CD4-positive, alpha-beta T cell treated with Interleukin-12 subunit alpha and Interleukin-12 subunit beta, for 1 hour (primary cell): ENCODE data around the gene HYAL2.
A peak's percentile ranks its signal among the peaks of the same experiment; 100 is the strongest.

Source experiments
- DNase-seq: peaks from one replicate; pipeline ENCODE4 v3.0.0-alpha.2; 2020

HYAL2 gene

DNA sequence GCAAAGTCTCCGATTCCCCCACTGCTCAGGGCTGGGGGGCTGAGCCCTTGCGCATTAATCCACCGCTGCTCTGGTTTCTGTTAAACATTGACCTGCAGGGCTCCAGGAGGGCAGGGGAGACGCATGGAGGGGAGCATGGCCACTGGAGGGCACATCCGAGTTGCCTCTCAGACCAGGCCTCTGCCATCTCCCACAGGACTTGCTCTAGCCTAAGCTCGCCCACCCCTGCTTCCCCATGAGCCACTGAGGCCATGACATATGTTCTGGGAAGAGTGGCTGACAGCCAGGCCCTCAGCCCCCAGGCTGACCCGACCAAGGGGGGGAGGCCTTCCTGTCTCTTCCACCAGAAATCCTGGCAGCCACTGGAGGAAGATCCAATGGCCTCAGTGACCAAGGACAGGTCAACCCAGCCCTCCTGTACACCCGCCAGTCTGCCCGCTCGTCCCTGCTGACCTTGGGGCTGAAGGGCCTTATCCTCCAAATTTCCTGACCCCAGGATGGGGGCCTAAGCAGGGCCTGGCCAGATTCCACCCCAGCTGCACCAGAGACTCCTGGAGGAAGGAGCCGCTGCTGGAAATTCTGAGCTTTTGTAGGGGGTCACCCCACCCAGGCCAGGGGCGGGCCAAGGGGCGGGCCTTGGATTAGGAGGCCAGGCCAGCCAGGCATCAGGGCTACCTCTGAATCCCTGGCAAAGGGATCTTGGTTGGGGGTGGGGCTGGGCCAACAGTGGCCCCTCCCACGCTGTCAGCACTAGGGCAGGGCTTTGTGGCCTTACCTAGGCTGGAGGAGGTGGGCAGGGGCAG, 19.3 kb downstream of the HYAL2 start, which contains the start of gene HYAL1:
TSS of gene HYAL1 (minus strand) at position 562 of the 803 bp plus-strand sequence. CDS start 618 bp downstream, outside the sequence.
- DNase-seq: no peak

DNA sequence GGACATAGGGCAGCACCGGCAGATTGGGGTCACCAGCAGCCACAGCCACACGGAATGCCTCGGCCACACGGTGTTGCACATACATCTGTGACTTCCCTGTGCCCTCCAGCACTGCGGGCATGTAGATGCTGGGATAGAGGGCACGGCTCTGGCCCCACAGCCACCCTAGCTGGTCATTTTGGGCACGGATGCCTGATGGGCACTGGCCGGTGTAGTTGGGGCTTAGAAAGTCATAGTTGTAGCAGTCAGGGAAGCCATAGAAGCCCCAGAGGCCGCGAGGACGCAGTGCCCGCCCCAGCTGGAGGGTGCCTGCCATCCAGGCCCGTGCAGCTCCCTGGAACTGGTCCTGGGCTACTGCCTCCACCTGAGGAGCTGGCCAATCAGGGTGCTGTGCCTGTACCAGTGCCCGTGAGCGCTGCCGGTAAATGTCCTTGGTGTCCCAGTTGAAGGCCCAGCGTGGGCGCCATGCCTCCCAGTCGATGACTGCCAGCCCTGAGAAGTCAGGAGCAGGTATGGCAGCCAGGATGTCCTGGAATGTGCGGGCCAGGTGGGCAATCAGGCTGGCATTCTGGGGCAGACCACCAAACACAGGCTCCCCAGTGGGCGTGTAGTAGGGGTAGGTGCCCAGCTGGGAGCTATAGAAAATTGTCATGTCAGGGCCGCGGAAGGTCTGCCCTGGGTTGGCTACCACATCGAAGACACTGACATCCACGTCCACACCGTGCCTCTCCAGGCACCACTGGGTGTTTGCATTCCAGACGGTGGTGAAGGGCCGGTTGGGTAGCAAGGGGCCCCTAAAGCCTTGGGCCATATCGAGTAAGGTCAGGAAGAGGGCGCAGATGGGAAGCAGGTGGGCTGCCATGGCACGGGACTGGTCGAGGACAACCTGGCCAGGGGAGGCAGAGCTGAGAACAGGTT, 20.2 kb downstream of the HYAL2 start:
- DNase-seq: no peak

DNA sequence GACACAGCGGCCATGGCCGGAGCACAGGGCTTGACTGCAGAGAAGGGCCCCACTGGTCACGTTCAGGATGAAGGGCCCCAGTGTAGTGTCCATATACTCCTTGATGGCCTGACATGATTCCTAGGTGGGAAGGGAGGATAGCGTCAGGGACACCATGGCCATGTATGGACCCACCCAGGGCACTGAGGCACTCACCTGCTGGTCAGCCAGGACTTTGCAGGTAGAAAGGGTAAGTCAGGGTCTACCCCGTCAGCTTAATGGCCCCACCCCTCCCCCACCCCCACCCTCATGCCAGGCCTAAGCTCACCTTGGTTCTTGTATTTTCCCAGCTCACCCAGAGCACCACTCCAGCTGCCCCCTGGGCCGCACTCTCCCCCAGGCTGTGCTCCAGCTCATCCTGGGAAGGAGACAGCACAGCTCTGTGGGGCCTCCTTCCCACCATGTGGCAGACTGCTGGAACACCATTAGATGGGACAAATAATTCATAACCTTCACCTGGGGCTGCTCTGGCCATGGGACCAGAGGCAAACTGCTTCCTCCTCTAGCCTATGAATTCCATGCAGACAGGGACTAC, 21.8 kb downstream of the HYAL2 start:
- DNase-seq: no peak

DNA sequence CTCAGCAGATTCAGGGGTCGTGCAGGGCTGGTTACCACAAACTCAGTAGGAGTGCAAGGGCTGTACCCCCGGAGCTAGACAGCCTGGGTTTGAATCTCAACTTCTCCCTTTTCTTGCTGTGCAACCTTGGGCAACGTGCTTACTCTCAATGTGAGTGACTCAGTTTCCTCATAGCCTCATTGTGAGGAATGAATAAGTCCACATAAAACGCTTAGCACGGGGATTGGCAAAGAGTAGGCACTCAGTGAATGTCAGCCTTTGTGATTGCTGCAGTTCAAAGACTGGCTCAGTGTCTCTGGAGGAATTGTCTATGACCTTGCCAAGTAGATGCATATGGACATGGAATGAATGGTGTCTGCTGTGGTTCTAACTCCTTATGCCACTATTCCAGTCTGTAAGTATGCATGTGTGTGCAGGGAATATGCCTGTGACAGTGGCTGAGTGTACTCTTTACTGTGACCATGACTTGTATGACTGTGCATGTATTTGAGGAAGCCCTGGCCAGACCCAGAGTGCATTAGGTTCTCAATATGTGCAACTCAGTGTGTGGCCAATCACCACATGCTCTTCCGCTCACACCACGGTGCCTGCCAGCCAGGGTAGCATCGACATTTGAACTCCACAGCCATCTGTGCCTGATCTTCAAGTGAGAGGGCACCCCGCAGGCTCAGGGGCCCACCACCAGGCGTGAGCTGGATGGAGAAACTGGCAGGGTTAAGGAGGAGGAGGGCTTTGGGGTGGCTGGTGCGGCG, 22.4 kb downstream of the HYAL2 start:
- peak; percentile 22 for DNase-seq

DNA sequence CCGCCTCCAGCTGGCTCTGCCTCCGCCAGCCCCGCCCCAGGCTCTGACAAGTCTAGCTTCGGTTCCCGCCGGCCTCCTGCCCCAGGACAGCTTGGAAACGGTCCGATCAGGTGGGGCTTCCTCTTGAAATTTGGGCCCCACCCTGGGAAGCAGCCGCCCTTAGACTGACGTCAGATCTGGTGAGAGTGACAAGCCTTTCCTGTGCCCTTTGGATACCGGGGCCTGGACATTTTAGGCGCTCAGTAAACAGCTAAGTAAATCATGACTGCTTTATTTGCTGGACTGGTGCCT, 23.0 kb downstream of the HYAL2 start:
- no peak for DNase-seq

DNA sequence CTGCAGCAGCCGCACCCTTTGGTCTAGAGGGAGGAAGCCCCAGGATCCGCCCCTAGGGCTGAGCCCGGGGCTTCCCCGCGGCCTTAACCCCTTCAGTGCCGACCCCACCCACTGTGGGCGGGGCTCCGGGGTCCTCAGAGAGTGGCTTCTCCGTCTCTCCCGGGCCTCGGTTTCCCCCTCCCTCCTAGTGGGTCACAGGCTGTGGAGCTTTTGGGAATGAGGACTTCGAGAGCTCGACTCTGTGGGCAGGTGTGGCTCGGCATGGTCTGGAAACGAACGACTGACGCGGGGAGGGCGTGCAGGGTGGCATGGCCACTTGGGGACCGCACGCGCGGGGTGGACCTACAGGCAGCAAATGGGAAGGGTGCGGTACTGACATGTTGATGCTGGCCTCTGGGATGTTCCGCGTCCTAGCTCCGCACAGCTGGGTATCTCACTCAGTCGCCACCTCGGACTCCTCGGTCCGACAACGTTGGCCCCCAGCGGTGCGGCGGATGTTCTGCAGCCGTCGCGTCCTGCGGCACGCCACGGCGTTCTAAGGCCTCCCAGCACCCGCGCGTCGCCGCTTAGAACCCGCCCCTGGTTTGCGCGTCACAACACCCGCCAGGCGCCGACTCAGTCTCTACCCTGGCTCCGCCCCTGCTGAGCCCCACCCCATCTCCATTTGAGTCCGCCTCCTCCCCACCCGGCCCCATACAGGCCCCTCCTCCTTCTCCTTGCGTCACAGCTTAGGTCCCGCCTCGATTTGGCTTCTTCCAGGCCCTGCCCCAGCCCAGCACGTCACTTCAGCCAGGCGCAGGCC, 23.5 kb downstream of the HYAL2 start, which contains the start of the genes HYAL3 and NAA80:
TSS of gene HYAL3 (minus strand) at position 570 of the 802 bp plus-strand sequence. CDS start 3,803 bp downstream, outside the sequence.
TSS of gene NAA80 (minus strand) at position 570 of the 802 bp plus-strand sequence. CDS start 1,942 bp downstream, outside the sequence.
- DNase-seq: peak; percentile 100

DNA sequence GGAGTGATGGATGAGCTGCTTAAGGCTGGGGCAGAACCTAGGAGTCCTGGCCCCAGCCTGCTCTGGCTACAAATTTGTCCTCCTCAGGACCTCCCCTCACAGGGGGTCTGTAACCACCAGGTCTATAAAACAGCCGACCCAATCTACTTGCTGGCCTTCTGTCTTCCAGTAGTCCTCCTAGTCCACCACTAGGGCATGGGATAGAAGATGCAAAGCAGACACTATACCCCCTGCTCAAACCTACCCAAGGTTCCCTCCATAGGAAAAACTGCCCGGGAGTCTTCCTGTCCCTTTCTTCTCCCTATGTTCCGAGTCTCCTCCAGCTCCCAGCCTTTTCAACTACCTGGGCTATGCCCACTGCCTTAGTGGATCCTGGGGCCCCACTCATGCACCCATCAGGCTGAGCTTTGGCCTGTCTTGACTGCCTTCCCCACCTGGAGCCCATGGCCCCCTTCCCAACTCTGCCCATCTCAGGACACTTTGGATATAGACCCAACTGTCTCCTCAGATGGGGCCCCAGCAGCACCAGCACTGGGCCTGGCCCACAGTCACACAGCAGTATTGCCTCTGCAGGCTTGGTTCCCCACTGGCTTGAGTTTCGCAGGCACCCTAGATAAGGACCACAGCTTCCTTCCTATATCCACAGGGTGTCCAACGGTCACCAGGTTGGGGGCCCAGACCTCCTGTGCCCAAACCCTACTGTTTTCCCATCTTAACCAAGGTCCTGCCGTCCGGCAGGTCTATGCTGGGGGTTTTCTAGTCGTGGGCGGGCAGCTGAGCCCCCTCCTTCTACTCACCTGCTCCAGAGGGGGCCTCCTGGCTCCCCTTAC, 24.4 kb downstream of the HYAL2 start:
- DNase-seq: peak; percentile 21

DNA sequence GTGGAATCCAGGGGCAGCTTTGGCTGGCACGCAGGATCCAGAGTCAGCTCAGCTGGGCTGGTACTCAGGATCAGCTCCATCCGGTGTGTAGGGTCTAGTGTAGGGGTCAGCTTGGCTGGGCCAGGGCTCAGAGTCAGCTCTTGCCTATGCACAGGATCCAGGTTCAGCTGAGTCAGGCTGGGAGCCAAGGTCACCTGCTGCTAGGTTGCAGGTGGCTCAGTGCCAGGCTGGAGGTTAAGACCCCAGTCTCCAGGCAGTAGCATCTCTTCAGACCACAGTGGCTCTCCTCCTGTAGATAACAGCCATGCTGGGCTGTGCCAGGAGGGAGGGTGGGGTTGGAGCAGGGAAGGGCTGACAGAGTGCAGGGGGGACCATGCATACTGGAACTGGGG, 25.2 kb downstream of the HYAL2 start:
- DNase-seq: no peak

DNA sequence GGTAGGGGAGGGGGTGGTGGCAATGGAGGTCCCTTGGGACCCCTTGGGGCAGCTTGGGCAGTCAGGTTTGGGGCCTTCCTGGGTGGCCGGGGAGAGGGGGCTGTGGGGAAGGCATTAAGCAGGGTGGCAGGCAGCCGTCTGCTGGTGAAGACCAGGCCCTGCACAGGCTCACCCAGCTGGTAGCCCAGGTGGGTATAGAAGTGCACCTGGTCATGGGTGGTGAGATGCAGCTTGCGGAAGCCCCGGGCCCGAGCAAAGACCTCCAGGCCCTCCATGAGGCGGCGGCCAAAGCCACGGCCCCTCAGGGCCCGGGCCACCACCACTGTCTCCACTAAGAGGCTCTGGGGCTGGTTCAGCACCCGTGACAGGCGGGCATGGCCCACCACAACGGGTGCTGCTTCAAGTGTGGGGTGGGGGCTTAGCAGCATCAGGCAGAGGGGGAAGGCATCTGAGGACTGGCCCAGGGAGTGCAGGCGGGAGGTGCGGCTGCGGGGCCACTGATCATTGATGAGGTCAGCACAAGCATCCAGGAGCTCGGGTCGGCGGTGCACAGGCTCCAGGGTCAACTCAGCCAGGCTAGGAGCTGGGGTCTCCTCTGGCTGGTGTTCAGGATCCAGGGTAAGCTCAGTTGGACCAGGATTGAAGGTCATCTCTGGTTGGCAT, 25.7 kb downstream of the HYAL2 start:
- DNase-seq: no peak

DNA sequence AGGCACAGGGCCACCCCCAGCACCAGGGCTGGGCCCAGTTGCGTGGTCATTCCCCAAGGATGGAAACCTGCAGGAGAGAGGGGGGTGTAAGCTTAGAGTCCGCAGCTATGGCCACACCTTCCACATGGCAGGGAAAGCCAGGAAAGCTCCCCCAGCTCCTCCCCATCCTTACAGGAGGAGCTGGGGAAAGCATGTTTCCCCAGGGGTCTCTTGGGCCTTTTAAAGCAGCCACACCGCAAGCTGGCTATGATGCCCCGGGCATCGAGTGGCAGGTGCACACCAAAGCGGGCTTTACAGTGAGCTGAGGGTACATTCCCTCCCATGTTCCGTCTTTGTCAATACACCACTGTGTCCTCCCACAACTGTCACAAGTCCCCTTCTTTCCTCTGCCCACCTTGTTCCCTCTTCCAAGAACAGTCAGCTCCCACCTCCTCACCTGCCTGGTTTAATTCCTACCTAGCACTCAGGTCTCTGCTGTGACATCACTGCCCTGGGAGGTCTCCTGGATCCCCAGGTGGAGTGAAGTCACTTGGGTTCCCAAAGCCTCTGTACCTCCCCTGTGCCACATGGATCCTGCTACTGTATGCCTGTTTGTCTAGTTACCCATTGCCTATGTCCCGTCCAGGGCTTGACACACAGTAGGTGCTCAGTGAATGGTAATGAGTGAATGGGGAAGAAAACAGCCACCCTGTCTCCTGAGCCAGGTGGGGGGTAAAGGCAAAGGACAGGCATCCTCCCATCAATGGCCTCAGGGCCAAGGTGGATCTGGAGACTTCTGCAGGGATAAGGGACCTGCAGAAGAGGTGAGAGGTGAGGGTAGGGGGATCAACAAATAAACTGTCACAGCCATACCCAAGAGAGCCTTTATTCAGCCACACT, 26.8 kb downstream of the HYAL2 start:
- no peak for DNase-seq

DNA sequence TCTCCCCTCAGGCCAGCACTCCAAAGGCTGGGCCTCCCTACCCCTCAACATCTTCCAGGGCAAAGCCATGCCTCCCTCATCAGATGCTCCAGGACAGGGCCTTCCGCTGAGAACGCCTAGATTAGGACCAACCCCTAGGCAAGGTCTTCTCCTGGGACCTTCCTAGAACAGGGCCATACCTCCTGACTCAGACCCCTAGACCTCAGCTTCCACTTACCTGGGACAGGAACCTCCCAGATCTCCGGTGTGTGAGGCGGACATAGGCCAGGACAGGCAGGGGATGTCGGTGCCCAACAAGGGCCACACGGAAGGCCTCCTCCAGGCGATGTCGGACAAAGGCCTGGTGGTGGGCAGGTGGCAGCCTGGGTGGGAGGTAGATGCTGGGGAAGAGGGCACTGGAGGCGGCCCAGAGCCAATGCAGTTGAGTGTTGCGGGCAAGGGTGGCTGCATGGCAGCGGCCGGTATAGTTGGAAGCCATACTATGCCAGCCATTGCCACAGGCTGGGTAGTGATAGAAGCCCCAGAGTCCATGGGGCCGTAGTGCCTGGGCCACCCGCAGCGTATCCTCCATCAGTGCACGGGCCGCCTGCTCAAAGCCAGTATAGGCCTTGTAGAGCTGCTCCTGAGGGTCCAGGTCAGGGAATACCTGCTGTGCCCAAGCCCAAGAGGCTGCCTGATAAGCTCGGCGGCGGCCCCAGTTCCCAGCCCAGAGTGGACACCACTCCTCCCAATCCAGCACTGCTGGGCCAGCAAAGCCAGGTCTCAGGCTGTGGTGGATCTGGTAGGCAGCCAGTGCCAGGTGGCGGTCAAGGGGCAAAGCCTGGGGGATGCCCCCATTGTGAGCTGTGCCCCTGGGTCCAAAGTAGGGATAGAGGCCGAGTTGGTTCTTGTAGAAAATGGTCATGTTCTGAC, 27.8 kb downstream of the HYAL2 start:
- no peak for DNase-seq

DNA sequence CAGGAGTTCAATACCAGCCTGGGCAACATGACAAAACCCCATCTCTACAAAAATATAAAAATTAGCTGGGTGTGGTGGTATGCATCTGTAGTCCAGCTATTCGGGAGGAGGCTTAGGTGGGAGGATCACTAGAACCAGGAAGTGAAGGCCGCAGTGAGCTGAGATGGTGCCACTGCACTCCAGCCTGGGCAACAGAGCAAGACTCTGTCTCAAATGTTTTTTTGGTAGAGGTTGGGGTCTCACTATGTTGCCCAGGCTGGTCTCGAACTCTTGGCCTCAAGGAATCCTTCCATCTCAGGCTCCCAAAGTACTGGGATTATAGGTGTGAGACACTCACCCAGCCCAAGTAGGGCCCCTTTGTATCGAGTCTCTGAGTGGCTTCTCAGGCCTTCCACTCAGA, 28.5 kb downstream of the HYAL2 start:
- no peak for DNase-seq

DNA sequence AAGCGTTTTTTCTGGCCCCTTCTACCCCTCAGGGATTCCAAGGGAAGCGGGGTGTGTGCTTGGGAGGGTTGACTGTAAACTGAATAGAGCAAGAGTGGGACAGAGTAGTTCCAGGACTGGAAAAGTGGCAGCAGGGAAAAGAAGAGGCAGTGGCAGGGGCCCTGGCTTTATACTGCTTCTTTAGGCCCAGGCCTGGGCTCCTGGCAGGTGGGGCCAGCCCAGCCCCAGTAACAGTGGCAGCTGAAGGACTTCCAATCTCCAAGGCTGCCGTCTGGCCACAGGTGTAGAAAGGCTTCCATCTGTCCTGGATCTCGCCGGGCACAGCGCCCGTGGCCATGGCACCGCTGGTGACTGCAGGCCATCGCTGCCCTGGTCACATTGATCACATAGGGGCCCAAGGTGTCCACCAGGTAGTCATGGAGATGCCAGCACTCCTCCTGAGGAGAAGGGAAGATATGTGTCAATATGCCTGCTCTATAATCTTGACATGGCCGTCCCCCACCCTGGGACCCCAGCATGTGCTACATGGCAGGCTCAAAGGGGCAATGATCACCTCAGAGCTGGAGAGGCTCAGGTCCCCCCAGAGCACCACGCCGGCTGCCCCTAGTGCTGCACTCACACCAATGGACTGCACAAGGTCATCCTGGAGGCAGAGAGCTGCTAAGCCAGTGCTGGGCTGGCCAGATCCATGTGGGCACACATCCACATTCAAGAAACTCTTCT, 29.3 kb downstream of the HYAL2 start:
- no peak for DNase-seq

DNA sequence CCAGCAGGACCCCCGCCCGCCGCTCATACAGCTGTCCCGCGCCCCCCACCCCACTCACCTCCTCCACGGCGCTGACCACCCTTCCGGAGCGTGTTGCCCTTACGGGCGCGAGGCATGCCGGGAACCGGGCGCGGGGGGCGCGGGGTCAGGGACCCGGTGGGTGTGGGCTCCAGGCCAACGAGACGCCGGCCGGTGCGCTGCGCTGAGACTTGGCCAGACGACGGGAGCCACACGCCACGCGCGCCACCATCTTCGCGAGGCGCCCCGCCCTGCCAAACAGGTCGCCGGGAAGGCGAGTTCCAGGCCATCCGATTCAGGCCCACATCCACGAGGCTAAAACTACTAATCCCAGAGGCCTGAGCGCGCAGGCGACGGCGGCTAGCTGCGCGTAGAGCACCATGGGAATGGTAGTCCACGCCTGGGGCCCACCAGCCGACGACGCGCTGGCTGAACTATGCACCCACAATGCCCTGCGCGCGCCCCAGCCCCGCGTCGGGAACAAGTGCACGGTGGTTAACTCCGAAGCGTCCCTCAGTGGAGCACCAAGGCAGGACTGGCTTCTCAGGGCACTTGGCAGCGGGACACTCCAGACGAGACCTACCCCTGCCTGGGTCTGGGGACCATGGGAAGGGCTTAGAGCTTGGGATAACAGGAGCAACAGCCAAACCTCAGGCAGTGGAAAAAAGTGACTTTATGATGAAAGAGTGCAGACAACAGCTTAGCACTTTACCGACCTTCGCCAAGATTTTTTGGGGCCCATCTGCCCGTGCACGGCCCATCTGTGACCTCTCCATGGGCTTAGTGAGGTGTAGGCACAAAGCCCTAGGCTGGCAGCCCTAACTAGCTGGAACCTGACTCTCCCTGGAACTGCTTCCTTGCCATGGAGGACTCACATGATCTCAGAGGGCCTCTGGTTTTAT, 30.1 kb downstream of the HYAL2 start, which contains the start of gene IFRD2:
TSS of gene IFRD2 (minus strand) at position 271 of the 920 bp plus-strand sequence. CDS start at position 116, 155 bp downstream.
- DNase-seq: peak; percentile 97

DNA sequence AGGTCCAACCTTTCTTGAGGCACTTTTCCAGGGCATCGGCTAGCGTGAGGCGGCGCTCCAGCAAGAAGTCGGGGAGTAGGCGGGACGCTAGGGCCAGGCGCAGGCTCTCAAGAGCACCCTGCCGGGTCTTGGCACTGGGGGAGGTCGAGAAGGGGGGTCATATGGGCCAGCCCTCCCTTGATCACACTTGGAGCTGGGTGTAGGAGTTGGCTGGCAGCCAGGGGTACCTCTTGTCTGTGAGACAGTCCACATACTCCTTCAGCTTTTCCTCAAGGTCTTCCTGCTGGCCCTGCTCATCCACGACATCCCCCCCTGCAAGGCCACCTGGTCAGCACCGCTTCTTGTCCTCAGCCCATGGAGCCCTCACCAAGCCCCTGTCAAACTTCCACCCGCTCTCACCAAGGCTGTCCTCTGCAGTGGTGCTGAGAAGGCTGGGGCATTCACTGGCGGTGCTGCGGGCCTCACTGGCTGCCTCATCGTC, 32.3 kb downstream of the HYAL2 start:
- no peak for DNase-seq

DNA sequence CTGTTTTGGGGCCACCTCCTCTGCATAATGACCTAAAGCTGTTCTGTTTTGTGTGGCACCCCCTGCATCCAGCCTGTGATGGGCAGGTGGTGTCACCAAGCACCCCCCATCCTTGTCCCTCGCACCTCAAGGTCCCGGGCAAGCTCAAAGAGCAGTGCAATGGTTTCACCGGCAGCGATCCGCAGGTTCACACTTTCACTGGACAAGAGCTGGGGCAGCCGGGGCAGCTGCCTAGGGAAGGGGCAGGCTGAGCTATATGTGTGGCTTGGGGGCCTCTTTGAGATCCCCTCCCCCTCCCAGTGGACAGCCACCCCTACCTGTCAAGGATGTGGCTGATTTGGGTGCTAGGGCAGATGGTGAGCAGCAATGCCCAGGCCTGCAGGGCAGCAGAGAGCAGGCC, 33.4 kb downstream of the HYAL2 start:
- DNase-seq: no peak
